HG02884 (cell line): ENCODE measurements around the gene AP1M1.

Experiments
- ATAC-seq: cut with Tn5 transposase; IDR thresholded peaks from one replicate; pipeline ENCODE4 v1.9.1; 2021; ENCODE audit warnings: mild to moderate bottlenecking, moderate library complexity; ENCODE audit not compliant: unreplicated experiment

AP1M1 gene

DNA sequence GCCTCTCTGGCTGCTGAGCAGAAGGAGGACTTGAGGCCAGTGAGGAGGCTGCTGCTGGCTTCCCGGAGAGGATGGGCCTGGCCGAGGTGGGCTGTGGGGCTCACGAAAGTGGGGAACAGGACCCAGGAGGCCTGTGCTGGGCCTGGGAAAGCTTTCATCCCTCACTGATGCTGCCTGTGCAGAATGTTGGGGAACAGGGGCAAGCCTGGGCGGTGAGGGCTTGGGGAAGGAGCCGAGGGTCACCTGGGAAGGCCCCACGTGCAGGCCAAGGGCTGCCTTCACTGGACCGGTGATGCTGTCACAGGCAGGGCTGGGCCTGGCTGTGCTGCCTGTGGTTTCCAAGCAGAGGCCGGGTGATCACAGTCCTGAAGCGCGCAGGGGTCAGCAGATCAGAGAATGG is 9.4 kb downstream of the AP1M1 start:
- no peak for ATAC-seq

- ATAC-seq, result no peak
Observed at GRCh38 chr19:16207490-16208025, 9.8 kb downstream of the AP1M1 start.

- ATAC-seq, result no peak
Observed at GRCh38 chr19:16208064-16208759, 10.5 kb downstream of the AP1M1 start.

DNA sequence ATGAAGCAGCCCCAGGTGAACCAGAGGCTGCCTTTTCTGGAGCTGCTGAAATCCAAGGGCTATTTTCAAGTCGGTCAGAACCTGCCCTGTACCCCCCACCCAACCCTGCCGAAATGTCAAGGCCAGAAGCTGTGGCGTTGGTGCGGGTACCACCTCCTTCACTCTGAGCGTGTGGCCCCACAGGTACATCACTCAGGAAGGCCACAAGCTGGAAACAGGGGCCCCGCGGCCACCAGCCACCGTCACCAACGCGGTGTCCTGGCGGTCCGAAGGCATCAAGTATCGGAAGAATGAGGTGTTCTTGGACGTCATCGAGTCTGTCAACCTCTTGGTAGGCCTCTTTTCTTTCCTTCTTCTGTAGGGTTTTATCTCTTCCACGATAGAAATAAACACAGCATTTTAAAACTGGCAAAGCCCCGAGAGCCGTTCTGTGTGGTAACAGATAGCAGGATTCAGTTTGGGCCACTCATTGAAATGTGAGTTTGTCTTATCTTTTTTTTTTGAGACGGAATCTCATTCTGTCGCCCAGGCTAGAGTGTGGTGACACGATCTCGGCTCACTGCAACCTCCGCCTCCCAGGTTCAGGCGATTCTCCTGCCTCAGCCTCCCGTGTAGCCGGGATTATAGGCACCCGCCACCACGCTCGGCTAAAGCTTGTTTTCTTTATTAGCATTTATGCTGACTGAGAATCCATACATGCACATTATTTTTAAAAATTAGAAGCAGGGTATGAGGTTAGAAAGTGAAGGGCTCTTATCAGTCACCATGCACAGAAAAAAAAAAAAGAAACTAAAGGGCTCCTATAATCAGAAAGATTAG is 11.3 kb downstream of the AP1M1 start:
- ATAC-seq, result no peak

DNA sequence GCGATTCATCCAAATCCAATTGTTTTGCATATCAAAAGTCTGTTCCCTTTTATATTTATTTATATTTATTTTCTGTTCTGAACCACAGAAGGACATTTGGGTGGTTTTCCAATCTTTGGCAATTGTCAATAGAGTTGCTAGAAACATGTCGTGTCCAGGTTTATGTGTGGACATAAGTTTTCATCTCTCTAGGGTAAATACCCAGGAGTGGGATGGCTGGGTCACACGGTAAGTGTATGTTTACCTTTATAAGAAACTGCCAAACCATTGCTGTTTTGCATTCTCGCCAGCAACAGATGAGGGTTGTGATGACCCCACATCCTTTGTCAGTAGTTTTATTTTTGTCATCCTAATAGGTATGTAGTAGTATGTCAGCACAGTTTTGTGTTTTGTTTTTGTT is 12.5 kb downstream of the AP1M1 start:
- no peak for ATAC-seq

- ATAC-seq, result no peak
Observed at GRCh38 chr19:16213076-16213475, 15.4 kb downstream of the AP1M1 start.

DNA sequence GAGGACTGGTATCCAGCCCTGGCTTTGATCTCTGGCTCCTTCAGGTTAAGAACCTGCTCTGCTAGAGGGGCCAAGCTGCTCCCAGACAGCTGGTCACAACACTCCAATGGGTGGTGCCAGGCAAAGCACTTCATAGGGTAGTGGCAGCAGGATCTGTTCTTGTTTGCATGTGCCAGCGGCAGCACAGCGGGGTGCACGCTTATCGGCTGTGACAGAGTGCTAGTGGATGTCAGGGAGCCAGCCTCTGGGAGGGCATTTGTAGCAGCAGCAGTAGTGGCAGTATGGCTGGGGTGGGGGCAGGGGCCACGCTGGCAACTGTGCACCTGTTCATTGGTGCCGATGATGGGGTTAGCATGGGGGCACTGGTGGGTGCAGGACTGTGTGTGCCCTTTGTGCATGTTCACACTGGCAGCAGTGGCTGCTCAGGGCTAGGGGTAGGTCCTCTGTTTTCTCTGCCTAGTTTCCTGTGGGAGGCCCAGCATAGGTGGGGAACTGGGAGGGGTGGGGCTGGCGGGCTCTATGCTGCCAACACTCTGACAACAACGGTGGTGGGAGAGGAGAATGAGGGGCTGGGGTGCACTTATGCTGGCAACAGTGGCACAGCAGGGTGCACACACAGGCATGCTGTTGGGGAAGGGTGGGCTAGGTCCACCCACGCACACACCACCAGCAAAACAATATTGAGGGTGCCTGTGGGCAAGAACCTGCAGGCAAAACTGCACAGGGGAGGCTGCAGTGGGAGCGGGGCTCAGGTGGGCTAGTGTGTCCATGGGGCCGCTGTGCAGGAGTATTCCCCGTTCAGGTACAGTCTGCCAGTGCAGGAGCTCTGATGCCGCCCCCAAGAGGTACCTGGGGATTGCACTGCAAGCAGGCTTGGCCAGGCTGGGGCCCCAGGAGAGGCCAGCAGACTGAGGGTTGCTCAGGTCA is 19.3 kb downstream of the AP1M1 start:
- no peak for ATAC-seq

- no peak for ATAC-seq
Observed at GRCh38 chr19:16217716-16218451, 20.2 kb downstream of the AP1M1 start.

- no peak for ATAC-seq
Observed at GRCh38 chr19:16218851-16219250, 21.1 kb downstream of the AP1M1 start.

GRCh38 chr19:16222806-16223205 is 25.1 kb downstream of the AP1M1 start:
- no peak for ATAC-seq

- ATAC-seq, result no peak
Observed at GRCh38 chr19:16223746-16224145, 26.0 kb downstream of the AP1M1 start.

DNA sequence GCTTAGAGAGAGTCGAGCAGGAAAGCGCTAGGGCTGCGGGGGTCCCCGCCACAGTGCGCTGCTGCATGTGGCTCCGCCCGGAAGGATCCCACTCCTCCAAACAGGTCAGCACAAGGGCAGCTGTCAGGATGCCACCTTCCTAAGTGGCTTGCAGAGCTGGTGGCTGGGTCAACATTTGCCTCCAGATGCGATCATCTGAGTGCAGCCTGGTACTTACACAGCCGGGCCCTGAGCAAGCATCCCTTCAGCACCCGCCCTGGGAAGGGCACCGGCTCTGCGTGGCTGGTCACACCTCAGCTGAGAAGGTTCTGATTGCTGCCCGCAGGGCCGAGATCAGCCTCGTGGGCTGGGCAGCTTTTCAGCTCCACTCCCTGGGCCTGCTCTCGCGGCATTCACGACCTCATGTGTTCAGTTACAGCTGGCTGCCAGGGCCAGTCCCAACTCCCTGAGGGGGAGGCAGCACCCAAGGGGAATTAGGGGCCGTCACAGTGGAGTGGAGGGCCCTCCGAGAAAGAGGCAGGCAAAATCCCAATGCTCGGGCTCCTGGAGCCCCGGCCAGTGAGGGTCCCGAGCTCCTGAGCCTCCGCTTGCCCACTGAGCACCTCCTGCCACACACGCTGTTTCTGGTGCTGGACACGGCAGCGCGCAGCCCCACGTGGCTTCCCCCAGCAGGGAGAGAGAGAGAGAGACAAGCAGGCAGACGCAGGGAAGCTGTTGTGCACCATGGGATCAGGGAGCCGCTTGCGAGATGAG is 26.8 kb downstream of the AP1M1 start:
- no peak for ATAC-seq

DNA sequence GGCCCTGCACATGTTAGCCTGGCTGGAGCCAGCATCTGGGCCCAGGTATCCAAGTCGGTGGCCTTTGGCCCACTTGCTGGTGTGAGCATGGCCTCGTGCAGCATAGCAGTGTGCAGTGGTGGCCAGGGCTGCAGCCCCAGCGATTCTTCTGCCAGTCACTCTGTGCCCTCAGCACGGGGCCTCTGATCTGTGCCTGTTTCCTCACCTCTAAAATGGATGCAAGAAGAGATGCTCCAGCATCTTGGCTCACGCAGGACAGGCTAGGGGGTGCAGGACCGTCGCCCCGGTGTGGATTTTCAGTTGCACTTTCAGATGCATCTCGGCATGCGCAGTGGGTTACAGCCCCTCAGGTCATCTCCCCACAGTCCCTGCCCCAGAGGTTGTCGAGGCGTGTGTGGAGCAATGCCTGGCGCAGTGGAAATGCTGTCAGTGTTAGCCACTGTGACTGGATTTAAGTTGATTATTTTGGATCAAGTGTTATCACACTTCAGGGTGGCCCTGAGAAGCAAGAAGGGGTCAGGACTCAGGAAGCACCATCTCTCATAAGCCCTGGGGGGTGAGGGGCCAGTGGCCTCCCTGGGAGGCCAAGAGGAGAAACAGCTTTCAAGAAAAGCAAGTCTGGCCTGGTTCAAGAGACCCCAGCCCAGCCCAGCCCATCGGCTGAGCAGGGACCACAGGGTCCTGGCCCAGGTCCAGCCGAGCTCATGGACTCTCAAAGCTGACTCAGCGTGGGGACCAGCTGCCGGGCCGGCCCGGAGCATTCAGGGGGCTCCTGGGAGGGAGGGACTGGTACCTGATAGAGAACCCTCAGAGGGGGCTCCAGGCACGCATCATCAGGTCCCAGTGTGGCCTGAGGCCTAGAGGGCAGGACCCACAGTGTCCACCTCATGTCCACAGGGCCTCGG is 27.8 kb downstream of the AP1M1 start:
- ATAC-seq, result no peak

DNA sequence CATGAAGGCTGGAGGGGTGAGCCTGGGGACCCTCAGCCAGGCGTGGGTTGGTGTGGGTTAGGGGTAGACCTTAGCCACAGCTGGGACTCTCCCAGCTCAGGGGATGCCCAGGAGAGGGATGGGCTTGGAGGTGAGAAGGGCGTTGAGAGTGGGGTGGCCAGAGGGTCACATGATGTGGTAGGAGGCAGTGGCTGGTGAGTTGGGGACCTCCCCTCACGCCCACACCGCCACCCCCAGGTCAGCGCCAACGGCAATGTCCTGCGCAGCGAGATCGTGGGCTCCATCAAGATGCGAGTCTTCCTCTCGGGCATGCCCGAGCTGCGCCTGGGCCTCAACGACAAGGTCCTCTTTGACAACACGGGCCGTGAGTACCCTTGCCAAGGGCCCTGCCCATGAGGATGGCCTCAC is 28.5 kb downstream of the AP1M1 start:
- ATAC-seq, result no peak

GRCh38 chr19:16226878-16227836 is 29.4 kb downstream of the AP1M1 start:
- no peak for ATAC-seq

GRCh38 chr19:16227837-16228636 is 30.3 kb downstream of the AP1M1 start:
- no peak for ATAC-seq
